ENCODE results near the gene WNK2.

The WNK2 gene

GRCh38 chr9:93186215-93186945 is 2.4 kb downstream of the WNK2 start:
- FAIRE-seq, result no peak

DNA sequence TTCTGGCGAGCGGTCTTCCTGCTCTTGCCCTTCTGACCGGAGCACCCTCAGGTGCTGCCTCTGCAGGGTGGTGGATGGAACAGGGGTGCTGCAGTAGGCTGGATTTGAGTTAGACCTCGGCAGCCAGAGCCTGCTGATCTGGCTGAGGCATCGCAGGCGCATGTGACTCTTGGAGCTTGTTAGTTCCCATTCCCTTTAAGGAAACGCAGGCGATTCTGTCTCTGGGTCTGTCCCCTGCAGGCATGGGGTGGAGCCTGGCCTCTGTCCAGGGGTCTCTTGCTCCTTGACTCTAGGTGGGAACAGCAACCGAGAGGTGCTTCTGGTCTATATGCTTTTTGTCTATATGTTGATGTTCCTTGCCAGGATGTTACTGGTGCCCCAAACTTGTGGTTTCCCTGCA is 3.1 kb downstream of the WNK2 start:
- no peak for FAIRE-seq

- no peak for FAIRE-seq
Observed at GRCh38 chr9:93187574-93187973, 3.6 kb downstream of the WNK2 start.

DNA sequence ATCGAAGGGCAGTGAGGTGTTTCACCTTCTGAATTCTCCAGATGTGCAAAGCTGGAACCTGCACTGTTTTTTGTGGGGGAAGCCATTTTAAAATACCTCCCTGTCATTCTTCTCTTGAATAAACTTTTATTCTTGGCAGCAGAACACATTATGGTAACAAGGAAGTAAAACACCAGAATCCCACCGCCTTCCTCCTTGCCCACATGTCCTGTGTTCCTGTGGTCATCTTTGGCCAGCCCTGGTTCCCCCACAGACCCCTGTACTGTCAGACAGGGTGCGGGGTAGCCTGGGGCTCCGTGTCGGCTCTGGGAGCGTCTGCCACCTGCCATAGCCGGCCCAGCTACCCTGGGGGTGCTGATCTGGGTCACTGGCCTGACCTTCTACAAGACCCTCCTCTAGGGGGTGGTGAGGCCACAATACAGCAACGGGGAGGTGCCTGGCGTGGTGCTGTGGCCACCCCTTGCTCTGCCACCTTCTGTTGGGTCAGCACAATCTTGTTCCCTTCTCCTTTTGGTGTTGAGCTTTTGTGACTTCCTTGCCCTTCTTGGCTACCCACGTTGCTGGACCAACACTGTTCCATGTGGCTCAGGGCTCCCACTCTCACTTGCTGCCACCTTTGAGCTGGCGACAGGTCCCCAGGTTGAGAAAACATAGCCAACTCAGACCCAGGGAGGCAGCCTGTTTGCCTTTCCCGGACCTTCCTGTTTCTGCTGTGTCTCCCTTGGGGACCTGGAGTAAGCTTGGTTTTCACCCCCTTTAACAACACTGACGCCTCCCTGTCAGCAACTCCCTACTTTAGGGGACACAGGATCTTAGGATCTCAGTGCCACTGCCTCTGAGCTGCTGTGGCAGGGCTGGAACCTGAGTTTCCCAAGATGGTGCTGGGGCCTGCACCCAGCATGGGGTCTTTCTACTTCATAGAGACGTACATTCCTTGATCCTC is 4.8 kb downstream of the WNK2 start:
- no peak for FAIRE-seq

DNA sequence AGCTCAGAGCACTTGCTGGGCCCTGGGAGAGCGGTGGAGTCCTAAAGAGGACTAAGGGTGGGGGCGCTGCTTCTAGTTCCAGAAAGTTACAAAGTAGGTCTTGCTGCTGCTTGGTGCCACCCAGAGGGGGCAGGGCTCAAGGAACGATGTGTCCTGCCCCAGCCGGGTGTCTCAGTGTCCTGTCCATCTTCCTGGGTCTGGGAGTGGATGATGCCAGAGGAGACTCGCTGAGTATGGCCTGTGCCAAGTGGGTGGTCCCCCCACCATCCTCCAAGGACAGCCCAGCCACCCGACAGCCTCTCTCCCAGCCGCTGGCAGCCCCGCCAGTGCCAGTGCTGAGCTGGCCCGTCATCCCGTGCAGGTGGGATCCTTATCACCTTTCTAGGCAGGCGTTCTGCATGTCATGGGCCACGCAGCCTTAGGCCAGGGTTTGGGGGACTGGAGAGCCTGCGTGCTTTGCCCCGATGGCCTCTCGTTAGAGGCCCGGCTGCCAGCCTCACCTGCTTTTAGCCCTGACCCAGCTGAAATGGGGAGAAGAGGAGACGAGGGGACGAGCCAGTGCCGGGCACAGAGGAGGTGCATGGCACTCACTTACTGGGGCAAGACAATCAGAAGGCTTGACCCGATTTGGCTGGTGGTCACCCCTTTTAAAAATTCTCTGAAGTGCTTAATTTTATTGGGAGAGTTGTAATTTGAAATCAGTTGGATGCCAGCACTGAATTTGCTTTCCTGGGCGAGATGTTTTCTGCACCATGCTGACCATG is 5.6 kb downstream of the WNK2 start:
- FAIRE-seq, result no peak

DNA sequence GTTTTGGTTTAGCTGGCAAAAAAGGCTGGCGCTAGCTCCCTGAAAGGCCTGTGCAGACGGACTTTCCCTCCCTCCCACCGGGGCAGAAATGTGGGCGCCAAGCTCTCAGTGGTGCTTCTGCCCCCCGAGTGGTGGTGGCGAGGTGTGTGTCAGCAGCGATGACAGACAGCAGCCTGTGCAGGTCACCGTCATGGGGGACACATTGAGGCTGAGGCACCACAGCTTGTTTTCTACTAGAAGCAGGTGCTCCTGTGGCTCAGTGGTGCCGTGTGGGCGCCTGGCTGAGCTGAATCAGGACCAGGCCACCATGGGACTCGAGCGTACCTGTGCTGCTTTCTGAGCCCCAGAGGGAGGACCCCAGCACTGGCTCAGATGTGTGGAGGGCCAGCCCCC is 6.2 kb downstream of the WNK2 start:
- no peak for FAIRE-seq

DNA sequence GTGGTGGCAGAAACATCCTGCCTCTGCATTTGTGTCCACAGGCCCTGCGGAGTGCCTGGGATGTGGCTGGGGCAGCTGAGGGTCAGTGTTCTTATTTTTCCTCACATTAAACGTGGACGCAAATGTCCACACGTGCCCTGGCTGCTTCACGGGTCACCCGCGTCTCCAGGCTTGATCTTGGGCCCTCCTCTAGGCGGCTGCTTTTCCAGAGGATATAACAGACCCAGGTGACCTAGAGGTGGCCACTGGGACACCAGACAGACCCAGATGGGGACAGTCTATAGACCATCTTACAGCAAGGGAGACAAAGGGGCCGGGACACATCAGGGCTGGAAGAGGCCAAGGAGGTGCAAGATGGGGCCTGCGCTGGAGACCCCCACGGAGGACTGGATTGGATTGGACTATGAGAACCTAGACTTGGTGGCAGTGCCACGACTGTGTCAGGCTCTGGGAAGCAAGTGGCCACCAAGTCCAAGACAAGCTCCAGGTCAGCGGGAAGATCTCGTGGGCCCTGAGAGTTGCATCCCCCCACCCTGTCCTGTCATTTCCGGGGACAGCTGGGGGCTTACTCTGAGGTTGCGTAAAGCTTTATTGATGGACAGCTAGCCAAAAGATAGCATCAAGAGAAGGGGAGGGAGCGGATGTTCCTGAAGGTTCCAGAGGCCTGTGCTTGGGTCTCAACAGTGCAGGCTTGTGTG is 6.9 kb downstream of the WNK2 start:
- FAIRE-seq, result no peak

GRCh38 chr9:93191354-93191660 is 7.4 kb downstream of the WNK2 start:
- no peak for FAIRE-seq

GRCh38 chr9:93192721-93193387 is 8.9 kb downstream of the WNK2 start:
- no peak for FAIRE-seq

DNA sequence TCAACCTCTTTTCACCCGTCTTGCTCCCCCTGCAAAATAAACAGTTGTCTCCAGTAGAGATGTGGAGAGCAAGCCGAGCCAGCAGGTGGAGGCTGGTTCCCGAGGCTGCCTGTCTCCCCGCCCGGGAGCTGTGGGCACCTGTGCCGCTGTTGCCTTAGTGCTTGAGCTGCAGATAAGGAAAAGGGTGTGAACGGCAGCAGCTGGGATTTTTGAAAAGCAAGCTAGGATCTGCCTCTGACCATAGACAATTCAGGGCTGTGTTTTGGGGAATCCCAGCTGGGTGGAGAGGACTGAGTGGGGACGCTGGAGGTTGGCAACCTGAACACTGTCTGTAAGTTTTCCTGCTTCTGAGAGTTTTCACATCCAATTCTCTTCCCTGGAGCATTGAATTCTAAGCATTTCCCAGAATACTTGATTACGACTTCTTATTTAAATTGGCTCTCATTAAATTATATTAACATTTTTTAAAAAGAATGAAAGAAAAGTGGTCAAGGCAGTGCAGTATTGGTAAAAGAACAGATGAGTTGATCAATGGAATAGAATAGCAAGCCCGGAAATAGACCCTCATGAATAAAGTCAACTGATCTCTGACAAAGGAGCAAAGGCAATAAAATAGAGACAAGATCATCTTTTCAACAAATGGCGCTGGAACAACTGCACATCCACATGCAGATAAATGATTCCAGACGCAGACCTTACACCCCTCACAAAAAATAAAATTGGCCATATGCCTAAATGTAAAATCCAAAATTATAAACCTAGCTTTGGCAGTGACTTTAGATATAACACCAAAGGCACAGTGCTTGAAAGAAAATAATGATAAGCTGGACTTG is 9.7 kb downstream of the WNK2 start:
- FAIRE-seq, result no peak

GRCh38 chr9:93194221-93194625 is 10.3 kb downstream of the WNK2 start:
- no peak for FAIRE-seq

GRCh38 chr9:93194641-93195040 is 10.7 kb downstream of the WNK2 start:
- no peak for FAIRE-seq

GRCh38 chr9:93196096-93197055 is 12.4 kb downstream of the WNK2 start:
- FAIRE-seq, result no peak

DNA sequence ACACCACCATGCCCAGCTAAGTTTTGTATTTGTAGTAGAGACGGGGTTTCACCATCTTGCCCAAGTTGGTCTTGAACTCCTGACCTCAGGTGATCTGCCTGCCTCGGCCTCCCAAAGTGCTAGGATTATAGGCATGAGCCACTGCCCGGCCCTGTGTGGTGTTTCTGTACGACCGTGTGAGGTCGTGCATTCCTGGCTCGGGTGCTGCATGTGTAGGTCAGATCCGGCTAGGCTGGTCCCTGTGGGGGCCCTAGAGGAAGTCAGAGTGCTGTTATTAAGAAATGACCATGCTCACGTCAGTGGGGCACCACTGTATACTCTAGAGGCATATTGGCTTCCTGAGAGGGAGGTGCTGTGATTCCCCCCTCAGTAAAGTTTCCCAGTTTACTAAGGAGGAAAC is 13.7 kb downstream of the WNK2 start:
- no peak for FAIRE-seq

GRCh38 chr9:93198117-93198837 is 14.3 kb downstream of the WNK2 start:
- no peak for FAIRE-seq

DNA sequence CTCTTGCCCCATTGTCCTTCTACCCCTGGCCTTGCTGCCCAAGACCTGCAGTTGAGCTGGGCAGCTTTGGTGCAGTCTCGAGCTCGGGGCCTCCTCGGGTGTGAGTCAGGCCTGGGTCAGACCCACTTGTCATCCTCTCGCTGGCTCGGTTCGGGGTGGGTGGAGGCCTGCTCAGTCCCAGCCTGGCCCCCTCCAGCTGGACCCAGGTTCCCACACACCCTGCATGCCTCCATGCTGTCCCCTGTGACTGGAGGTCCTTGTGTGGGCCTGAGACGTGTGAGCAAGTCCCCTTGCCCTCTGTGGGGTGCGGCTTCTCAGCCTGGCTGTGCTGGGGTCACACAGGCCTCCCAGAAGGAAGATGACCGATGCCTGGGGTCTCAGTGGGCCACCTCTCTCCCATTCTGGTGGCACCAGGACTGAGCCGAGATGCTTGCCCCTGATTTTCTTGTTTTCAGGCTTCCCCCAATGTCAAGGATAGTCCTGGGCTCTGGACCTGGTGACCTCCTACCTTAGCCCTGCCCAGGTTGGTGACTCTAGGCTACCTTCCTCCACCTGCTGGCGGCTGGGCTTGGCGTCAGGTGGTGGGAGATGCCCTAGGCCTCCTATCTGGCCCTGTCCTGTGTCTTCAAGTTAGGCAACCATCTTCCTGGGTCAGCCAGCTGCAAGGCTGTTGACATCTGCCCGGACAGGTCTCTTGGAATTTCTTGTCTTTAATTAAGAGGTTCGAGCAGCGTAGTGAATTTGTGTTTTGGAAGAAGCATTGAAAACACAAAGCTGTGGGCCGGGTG is 15.1 kb downstream of the WNK2 start:
- FAIRE-seq, result no peak

DNA sequence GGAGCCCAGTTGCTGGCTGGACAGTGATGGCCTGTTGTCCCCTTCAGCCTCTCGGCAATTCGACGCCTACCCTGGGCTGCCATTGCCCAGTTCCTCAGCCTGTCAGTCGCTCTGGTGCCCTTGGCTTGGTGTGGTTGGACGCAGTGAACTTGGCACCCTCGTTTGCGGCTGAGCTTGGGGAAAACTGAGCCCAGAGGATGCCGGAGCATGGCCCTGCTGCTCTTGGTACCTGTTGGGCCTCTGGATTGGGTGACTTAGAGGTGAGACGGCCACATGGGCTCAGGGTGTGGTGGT is 16.5 kb downstream of the WNK2 start:
- FAIRE-seq, result no peak

- no peak for FAIRE-seq
Observed at GRCh38 chr9:93200989-93201334, 17.0 kb downstream of the WNK2 start.
